Fibroblast of lung (primary cell): ENCODE data around the gene SEMA4D. TPM values are rescaled to one million over a fixed set of nuclear protein-coding genes. Genes with fewer than 3 reads are reported as not detected.

Source experiments
- DNase-seq, 2 donors: peaks; one replicate each; pipeline versions ENCODE4 v3.0.0 to v3.0.0-alpha.2; 2010; ENCODE audit warnings: low read depth in 2 of 2
- H2AFZ ChIP-seq: 2 replicates; pipeline ENCODE4 v1.5.1; 2012; ENCODE audit warnings: low read length, control low read depth, inconsistent platforms
- H3K27ac ChIP-seq: 2 replicates; pipeline ENCODE4 v1.5.1; 2011; ENCODE audit warnings: low read length, control low read depth; ENCODE audit not compliant: insufficient read depth
- H3K27me3 ChIP-seq: 2 replicates; pipeline ENCODE4 v1.5.1; 2011; ENCODE audit warnings: mild to moderate bottlenecking, low read length; ENCODE audit not compliant: control insufficient read depth, insufficient read depth
- H3K36me3 ChIP-seq: 2 replicates; pipeline ENCODE4 v1.5.1; 2011; ENCODE audit warnings: low read length; ENCODE audit not compliant: control insufficient read depth, insufficient read depth
- H3K4me1 ChIP-seq: 2 replicates; pipeline ENCODE4 v1.5.1; 2011; ENCODE audit warnings: low read length; ENCODE audit not compliant: control insufficient read depth, insufficient read depth; ENCODE audit errors: extremely low read depth
- H3K4me2 ChIP-seq: 2 replicates; pipeline ENCODE4 v1.5.1; 2011; ENCODE audit warnings: low read length, control low read depth; ENCODE audit not compliant: insufficient read depth; ENCODE audit errors: extremely low read depth
- H3K4me3 ChIP-seq, 4 experiments: fragments of 200-600 bp in 1 of 4; sonication (generic) in 1 of 4; replicated peaks in 1 of 4; 2 replicates each; pipeline ENCODE4 v1.5.1; 2011 to 2016; ENCODE audit warnings: low read length in 4 of 4, low read depth in 3 of 4, mild to moderate bottlenecking in 3 of 4, control low read depth in 2 of 4, inconsistent platforms in 1 of 4, mixed read lengths in 1 of 4; ENCODE audit not compliant: insufficient read depth in 1 of 4; ENCODE audit errors: control extremely low read depth in 1 of 4
- H3K79me2 ChIP-seq: 2 replicates; pipeline ENCODE4 v1.5.1; 2012; ENCODE audit warnings: mild to moderate bottlenecking, low read length, inconsistent platforms; ENCODE audit not compliant: control insufficient read depth, insufficient read depth
- H3K9ac ChIP-seq: 2 replicates; pipeline ENCODE4 v1.5.1; 2011; ENCODE audit warnings: mild to moderate bottlenecking, low read length, control low read depth; ENCODE audit not compliant: insufficient read depth
- H3K9me3 ChIP-seq: 2 replicates; pipeline ENCODE4 v1.5.1; 2012; ENCODE audit warnings: low read depth, low read length; ENCODE audit not compliant: control insufficient read depth, insufficient read depth
- H4K20me1 ChIP-seq: 2 replicates; pipeline ENCODE4 v1.5.1; 2011; ENCODE audit warnings: low read length; ENCODE audit not compliant: control insufficient read depth, insufficient read depth; ENCODE audit errors: extremely low read depth
- EZH2 ChIP-seq: IDR thresholded peaks from 2 replicates; pipeline ENCODE4 v1.5.1; 2012; ENCODE audit warnings: low read length, control low read depth, mild to moderate bottlenecking; ENCODE audit errors: missing control alignments
- polyA plus RNA-seq, 2 donors: library from polyadenylated mRNA; depleted of rRNA in 1 of 2; stranded (reverse) in 1 of 2; unstranded in 1 of 2; fragments of >200 nt; gene quantifications; 2 replicates each; pipeline ENCODE4 v1.2.1, GENCODE V29; 2011 to 2012; ENCODE audit warnings: missing spikeins in 1 of 2
- total RNA-seq: library from RNA; depleted of rRNA; stranded (reverse); fragments of >200 nt; gene quantifications from 2 replicates; pipeline ENCODE4 v1.2.1, GENCODE V29; 2014
- TF ChIP-seq, protein P1 (sequence below), 2 donors: IDR thresholded peaks in 1 of 2; conservative IDR thresholded peaks in 1 of 2; 1 replicate in 1 of 2; 2 replicates in 1 of 2; pipeline ENCODE4 v1.5.1; 2011 to 2012; ENCODE audit warnings: low read length in 2 of 2, control low read depth in 1 of 2, inconsistent platforms in 1 of 2, low read depth in 1 of 2, mild to moderate bottlenecking in 1 of 2

Gene SEMA4D
- total and polyA plus RNA-seq, 2 donors (not counting 1 experiment from before 2014, with no cell fraction given): 0.67 to 2.6 TPM

DNA sequence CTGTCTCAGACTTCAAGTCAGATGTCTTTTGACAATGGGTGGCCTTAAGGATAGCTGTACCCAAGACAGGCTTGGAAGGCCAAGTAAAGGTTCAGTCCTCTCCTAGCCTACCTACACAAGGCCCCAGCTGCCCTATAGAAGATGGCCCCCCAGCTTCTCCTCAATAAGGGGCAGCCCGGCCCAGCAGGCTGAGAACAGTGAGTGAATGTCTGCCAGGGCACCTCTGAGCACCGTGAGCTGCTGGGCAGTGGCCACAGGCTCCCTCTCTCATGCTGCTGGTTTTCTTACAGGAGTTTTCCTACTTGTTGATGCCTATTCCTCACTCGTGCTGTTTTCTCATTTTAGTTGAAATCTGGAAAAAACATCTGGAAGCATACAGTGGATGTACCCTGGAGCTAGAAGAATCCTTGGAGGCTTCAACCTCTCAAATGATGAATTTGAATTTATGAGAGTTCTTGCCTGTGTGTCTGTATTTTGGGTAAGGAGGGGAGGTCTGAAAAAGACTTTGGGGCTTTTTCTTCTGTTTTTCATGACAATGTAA, 139.5 kb downstream of the SEMA4D start:
- H3K27ac ChIP-seq: no peak overlapping the region
- no peaks in the 10 kb centered on the region for H4K20me1 ChIP-seq
- H3K4me3 ChIP-seq: no peak overlapping the region
- peaks cover 11% of the 10 kb centered on the region for H3K36me3 ChIP-seq
- no peak for DNase-seq
- no peak overlapping the region for H2AFZ ChIP-seq
- TF ChIP-seq EZH2: no peak
- TF ChIP-seq, protein P1, sequence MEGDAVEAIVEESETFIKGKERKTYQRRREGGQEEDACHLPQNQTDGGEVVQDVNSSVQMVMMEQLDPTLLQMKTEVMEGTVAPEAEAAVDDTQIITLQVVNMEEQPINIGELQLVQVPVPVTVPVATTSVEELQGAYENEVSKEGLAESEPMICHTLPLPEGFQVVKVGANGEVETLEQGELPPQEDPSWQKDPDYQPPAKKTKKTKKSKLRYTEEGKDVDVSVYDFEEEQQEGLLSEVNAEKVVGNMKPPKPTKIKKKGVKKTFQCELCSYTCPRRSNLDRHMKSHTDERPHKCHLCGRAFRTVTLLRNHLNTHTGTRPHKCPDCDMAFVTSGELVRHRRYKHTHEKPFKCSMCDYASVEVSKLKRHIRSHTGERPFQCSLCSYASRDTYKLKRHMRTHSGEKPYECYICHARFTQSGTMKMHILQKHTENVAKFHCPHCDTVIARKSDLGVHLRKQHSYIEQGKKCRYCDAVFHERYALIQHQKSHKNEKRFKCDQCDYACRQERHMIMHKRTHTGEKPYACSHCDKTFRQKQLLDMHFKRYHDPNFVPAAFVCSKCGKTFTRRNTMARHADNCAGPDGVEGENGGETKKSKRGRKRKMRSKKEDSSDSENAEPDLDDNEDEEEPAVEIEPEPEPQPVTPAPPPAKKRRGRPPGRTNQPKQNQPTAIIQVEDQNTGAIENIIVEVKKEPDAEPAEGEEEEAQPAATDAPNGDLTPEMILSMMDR (conservative IDR thresholded peaks at IDR 0.05 in 1 of 2, IDR thresholded peaks at IDR 0.05 in 1 of 2; ENCODE audit: low read depth in 1 of 2, low read length in 2 of 2): no peak
- no peak overlapping the region for H3K9ac ChIP-seq
- H3K4me2 ChIP-seq: no peak overlapping the region
- H3K4me1 ChIP-seq: no peaks in the 10 kb centered on the region
- H3K79me2 ChIP-seq: no peaks in the 10 kb centered on the region
- H3K9me3 ChIP-seq: no peaks in the 10 kb centered on the region
- no peaks in the 10 kb centered on the region for H3K27me3 ChIP-seq

DNA sequence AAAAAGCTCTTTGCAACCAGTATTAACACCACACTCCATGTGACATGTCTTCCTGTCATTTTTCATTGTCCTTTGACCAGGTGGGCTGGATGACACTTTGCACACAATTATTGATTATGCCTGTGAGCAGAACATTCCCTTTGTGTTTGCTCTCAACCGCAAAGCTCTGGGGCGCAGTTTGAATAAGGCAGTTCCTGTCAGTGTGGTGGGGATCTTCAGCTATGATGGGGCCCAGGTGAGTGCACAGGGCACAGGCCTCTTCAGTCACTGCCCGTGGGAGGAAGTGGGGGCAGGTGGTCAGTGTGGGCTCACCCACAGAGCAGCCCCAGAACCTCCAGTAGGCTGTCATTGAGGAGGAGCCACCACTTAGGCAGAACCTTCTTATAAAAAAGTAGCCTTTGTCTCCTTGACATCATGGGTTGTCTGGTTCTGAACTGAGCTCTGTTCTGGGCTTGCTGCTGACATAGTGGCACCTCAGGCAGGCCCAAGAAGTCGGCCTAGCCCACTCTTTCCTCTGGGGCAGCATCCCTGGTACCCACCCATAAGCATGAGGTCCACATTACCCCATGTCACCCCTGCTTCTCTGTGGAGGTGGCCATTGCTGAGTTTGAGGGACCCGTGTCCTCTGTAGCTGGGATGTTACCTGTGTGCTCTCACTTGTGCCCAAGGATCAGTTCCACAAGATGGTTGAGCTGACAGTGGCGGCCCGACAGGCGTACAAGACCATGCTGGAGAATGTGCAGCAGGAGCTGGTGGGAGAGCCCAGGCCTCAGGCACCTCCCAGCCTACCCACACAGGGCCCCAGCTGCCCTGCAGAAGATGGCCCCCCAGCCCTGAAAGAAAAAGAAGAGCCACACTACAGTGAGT, 140.3 kb downstream of the SEMA4D start:
- no peak overlapping the region for H3K4me2 ChIP-seq
- H3K9ac ChIP-seq: no peak overlapping the region
- H2AFZ ChIP-seq: no peak overlapping the region
- peaks cover 13% of the 10 kb centered on the region for H3K36me3 ChIP-seq
- DNase-seq: no peak
- H3K79me2 ChIP-seq: no peaks in the 10 kb centered on the region
- no peaks in the 10 kb centered on the region for H3K9me3 ChIP-seq
- no peaks in the 10 kb centered on the region for H4K20me1 ChIP-seq
- no peaks in the 10 kb centered on the region for H3K27me3 ChIP-seq
- H3K4me3 ChIP-seq: no peak overlapping the region
- TF ChIP-seq, protein P1 (conservative IDR thresholded peaks at IDR 0.05 in 1 of 2, IDR thresholded peaks at IDR 0.05 in 1 of 2; ENCODE audit: low read depth in 1 of 2, low read length in 2 of 2): no peak
- TF ChIP-seq EZH2: no peak
- no peak overlapping the region for H3K27ac ChIP-seq
- H3K4me1 ChIP-seq: no peaks in the 10 kb centered on the region

DNA sequence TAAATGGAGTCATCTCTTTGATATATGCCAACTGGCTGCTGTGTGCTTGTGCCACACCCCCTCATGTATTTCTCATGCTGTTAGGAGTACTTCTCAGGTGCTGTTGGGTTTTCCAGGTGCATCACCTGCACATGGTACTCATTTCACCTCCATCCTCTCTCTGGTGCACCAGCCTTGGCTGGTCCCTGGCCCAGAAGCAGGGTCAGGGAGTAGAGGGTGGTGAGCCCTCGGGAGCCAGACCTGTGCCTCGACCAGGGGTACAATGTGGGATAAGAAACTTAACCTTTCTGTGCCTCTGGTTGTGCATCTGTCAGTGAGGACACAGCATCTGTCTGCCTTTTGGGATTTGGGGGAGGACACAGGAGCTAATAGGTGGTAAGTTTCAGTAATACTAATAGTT, 141.1 kb downstream of the SEMA4D start:
- no peak for DNase-seq
- peaks cover 13% of the 10 kb centered on the region for H3K36me3 ChIP-seq
- H3K4me1 ChIP-seq: no peaks in the 10 kb centered on the region
- H3K79me2 ChIP-seq: no peaks in the 10 kb centered on the region
- no peak overlapping the region for H3K9ac ChIP-seq
- no peaks in the 10 kb centered on the region for H3K27me3 ChIP-seq
- H3K4me2 ChIP-seq: no peak overlapping the region
- no peaks in the 10 kb centered on the region for H3K9me3 ChIP-seq
- no peak overlapping the region for H2AFZ ChIP-seq
- no peak overlapping the region for H3K27ac ChIP-seq
- TF ChIP-seq EZH2: no peak
- H4K20me1 ChIP-seq: no peaks in the 10 kb centered on the region
- H3K4me3 ChIP-seq: no peak overlapping the region
